OCI-LY7 (cell line): ENCODE measurements around the gene RALB. TPM values are rescaled to one million over a fixed set of nuclear protein-coding genes. Genes with fewer than 3 reads are reported as not detected.

Experiments used
- BruUV-seq: library from RNA; stranded (reverse); fragments of 400-500 nt; replicated peaks from 2 replicates; lab custom pipeline; 2021; lab: Mats Ljungman, UMichigan
- CTCF ChIA-PET: fragments of 300-600 bp; sonication (Branson Sonifier 250); formaldehyde crosslinking; loops from one replicate; lab custom pipeline; 2022; ENCODE audit warnings: antibody characterized with exemption; ENCODE audit not compliant: unreplicated experiment; lab: Charles Lee
- POLR2A ChIA-PET: fragments of 300-600 bp; sonication (Branson Sonifier 250); formaldehyde crosslinking; loops from one replicate; lab custom pipeline; 2022; ENCODE audit warnings: antibody characterized with exemption; lab: Charles Lee
- DNase-seq: peaks from one replicate; pipeline ENCODE4 v3.0.0-alpha.2; 2015; ENCODE audit warnings: low spot score
- H2AFZ ChIP-seq: fragments of 200-600 bp; sonication (generic), shearing (Covaris generic); 2 replicates; pipeline ENCODE4 v1.6.1; 2014; ENCODE audit warnings: mild to moderate bottlenecking, antibody characterized with exemption, low read length, moderate library complexity
- H3K27ac ChIP-seq: fragments of 200-600 bp; sonication (generic); 2 replicates; pipeline ENCODE4 v1.5.1; 2014; ENCODE audit warnings: mixed run types, low read depth, mild to moderate bottlenecking, moderate library complexity, low read length, inconsistent platforms; ENCODE audit not compliant: poor library complexity, severe bottlenecking
- H3K36me3 ChIP-seq: fragments of 200-600 bp; sonication (generic); 2 replicates; pipeline ENCODE4 v1.6.1; 2014; ENCODE audit warnings: mild to moderate bottlenecking, antibody characterized with exemption, low read length, moderate library complexity, mixed read lengths; ENCODE audit not compliant: insufficient read depth
- H3K4me1 ChIP-seq: fragments of 200-600 bp; sonication (generic); 2 replicates; pipeline ENCODE4 v1.5.1; 2014; ENCODE audit warnings: mild to moderate bottlenecking, low read length; ENCODE audit not compliant: insufficient read depth, poor library complexity, severe bottlenecking
- H3K4me2 ChIP-seq: fragments of 200-600 bp; sonication (generic); 2 replicates; pipeline ENCODE4 v1.6.1; 2014; ENCODE audit warnings: mild to moderate bottlenecking, low read length
- H3K4me3 ChIP-seq: fragments of 200-600 bp; sonication (generic); 2 replicates; pipeline ENCODE4 v1.5.1; 2014; ENCODE audit warnings: mild to moderate bottlenecking, low read depth, low read length; ENCODE audit not compliant: poor library complexity, severe bottlenecking
- H3K79me2 ChIP-seq: fragments of 200-600 bp; sonication (generic); 2 replicates; pipeline ENCODE4 v1.6.1; 2016; ENCODE audit warnings: low read depth, mild to moderate bottlenecking, low read length, moderate library complexity, mixed read lengths; ENCODE audit not compliant: insufficient read depth
- H3K9me2 ChIP-seq: fragments of 200-600 bp; sonication (generic); 2 replicates; pipeline ENCODE4 v1.6.1; 2016; ENCODE audit warnings: mild to moderate bottlenecking, low read length, mixed read lengths; ENCODE audit not compliant: insufficient read depth
- H3K9me3 ChIP-seq: fragments of 200-600 bp; sonication (generic); 2 replicates; pipeline ENCODE4 v1.6.1; 2014; ENCODE audit warnings: mild to moderate bottlenecking, mixed run types, low read length, mixed read lengths
- H4K20me1 ChIP-seq: fragments of 200-600 bp; sonication (generic); 2 replicates; pipeline ENCODE4 v1.6.1; 2014; ENCODE audit warnings: mild to moderate bottlenecking, antibody characterized with exemption, low read length, moderate library complexity, mixed read lengths; ENCODE audit not compliant: insufficient read depth
- EZH2phosphoT487 ChIP-seq: fragments of 200-600 bp; sonication (generic); IDR thresholded peaks from 2 replicates; pipeline ENCODE4 v1.6.1; 2018; ENCODE audit warnings: low read depth, borderline replicate concordance, mild to moderate bottlenecking, mixed run types, antibody characterized with exemption, low read length, moderate library complexity, mixed read lengths
- intact Hi-C: fragments of 100-400 bp; cut with micrococcal nuclease; formaldehyde crosslinking; loops from one replicate; pipeline ENCODE4 v1.10.0; 2022; ENCODE audit not compliant: unreplicated experiment
- total RNA-seq, 2 experiments: library from RNA; depleted of rRNA in 1 of 2; stranded (reverse); fragments of >200 nt in 1 of 2; shearing (Covaris generic) in 1 of 2; gene quantifications; 2 replicates each; pipeline ENCODE4 v1.2.3, GENCODE V29; 2014 to 2022
- TF ChIP-seq, protein P1 (sequence below): fragments of 200-600 bp; sonication (generic); conservative IDR thresholded peaks from 2 replicates; pipeline ENCODE4 v1.5.1; 2014; ENCODE audit warnings: mild to moderate bottlenecking, antibody characterized with exemption, low read length, moderate library complexity, mixed read lengths

RALB gene
- total RNA-seq, 2 experiments from 2014 or later = 16.2 to 23.6 TPM

DNA sequence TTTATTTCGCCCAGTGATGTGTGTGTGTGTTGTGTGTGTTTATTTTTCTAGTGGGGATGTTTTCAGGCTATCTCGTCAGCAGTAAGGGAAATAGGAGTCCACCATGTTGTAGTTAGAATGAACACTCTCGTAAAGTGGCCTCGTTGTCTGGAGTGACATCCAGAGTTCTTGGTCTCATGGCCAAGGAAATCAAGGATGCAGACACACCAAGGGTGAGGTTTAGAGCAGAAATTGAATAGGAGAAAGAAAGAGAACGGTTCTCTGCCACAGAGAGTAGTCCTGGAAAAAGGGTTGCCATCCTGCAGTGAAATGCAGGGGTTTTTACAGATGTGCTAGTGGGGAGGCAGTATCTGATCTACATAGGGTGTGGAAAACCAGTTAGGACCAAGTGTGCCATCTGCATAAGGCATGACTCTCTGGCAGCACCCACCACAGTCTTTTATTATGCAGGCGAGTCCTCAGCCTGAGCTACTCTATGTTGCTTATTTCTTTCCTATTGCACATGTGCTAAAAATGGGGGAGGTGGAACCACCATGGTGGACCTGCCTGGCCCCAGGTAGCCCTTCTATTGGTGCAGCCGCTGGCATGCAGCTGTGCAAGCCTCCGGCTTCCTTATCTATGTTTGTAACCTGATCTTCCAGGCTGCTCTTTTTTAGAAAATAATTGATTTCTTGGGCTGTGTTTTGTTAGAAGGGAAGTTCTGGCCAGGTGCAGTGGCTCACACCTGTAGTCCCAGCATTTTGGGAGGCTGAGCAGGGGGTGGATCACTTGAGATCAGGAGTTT lies 23.2 kb downstream of the RALB start:
- Histone ChIP-seq H3K9me2 (no peaks in the 10 kb centered on the region), H3K4me1 (no peaks in the 10 kb centered on the region), H4K20me1 (no peaks in the 10 kb centered on the region), H3K4me3 (no peak overlapping the region), H3K79me2 (no peaks in the 10 kb centered on the region), H3K36me3 (no peaks in the 10 kb centered on the region), H3K4me2 (no peak overlapping the region), H3K27ac (no peak overlapping the region), H2AFZ (no peak overlapping the region), H3K9me3 (0 out of 2 replicates have a peak, but pooled peaks cover 8% of the 10 kb centered on the region)
- no peak for DNase-seq
- BruUV-seq = no TSS peak
- CTCF ChIA-PET = no interaction called here
- TF ChIP-seq, protein P1, sequence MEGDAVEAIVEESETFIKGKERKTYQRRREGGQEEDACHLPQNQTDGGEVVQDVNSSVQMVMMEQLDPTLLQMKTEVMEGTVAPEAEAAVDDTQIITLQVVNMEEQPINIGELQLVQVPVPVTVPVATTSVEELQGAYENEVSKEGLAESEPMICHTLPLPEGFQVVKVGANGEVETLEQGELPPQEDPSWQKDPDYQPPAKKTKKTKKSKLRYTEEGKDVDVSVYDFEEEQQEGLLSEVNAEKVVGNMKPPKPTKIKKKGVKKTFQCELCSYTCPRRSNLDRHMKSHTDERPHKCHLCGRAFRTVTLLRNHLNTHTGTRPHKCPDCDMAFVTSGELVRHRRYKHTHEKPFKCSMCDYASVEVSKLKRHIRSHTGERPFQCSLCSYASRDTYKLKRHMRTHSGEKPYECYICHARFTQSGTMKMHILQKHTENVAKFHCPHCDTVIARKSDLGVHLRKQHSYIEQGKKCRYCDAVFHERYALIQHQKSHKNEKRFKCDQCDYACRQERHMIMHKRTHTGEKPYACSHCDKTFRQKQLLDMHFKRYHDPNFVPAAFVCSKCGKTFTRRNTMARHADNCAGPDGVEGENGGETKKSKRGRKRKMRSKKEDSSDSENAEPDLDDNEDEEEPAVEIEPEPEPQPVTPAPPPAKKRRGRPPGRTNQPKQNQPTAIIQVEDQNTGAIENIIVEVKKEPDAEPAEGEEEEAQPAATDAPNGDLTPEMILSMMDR = no peak
- no peak for TF ChIP-seq EZH2phosphoT487
- POLR2A ChIA-PET = interaction anchor here (0.5 kb wide), 1 partner anchor 107 kb away, joined by 3 read pairs; no protein-coding TSS in a partner anchor
- intact Hi-C loops = no loop called here

DNA sequence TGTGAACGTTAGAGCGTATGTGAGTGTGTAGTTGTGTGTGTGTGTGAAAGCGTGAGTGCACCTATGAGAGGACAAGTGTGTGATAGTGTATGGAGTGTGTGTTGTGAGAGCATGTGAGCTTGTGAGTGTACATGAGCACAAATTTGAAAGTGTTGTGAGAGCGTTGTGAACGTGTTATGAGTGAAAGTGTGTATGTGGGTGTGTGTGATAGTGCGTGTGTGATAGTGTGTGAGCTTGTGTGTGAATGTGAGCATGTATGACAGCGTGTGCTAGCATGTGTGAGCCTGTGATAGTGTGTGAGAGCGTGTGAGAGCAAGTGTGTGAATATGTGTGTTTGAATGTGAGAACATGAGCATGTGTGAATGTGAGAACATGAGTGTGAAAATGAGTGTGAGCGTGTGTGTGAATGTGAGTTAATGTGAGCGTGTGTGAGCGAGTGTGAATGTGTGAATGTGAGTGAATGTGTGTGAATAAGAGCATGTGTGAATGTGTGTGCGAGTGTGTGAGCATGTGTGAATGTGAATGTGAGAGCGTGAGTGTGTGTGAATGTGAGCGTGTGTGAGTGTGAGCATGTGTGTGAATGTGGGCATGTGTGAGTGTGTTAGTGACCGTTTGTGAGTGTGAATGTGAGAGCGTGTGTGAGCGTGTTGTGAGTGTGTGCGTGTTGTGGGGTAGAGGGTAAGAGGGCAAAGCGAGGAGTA lies 25.0 kb downstream of the RALB start:
- no peaks in the 10 kb centered on the region for H4K20me1 ChIP-seq
- H3K36me3 ChIP-seq = no peaks in the 10 kb centered on the region
- H3K9me3 ChIP-seq = 0 out of 2 replicates have a peak, but pooled peaks cover 8% of the 10 kb centered on the region
- intact Hi-C loops = no loop called here
- DNase-seq = no peak
- POLR2A ChIA-PET = interaction anchor here (1.9 kb wide), 1 partner anchor 18 kb away, joined by 5 read pairs; no protein-coding TSS in a partner anchor
- H3K9me2 ChIP-seq = no peaks in the 10 kb centered on the region
- CTCF ChIA-PET = no interaction called here
- TF ChIP-seq, protein P1 = no peak
- TF ChIP-seq EZH2phosphoT487 = no peak
- no TSS peak for BruUV-seq
- no peak overlapping the region for H2AFZ ChIP-seq
- no peaks in the 10 kb centered on the region for H3K79me2 ChIP-seq
- H3K4me2 ChIP-seq = no peak overlapping the region
- H3K27ac ChIP-seq = no peak overlapping the region
- no peak overlapping the region for H3K4me3 ChIP-seq
- H3K4me1 ChIP-seq = no peaks in the 10 kb centered on the region
